Measurements from ENCODE around the gene THSD4. TPM values are rescaled to one million over a fixed set of nuclear protein-coding genes. Genes with fewer than 3 reads are reported as not detected.

Gene THSD4
- total and polyA plus RNA-seq, 2 of the 8 experiments (the other 6 are each of a cell fraction or from before 2014, with no cell fraction given): 2.5 to 6.2 TPM

DNA sequence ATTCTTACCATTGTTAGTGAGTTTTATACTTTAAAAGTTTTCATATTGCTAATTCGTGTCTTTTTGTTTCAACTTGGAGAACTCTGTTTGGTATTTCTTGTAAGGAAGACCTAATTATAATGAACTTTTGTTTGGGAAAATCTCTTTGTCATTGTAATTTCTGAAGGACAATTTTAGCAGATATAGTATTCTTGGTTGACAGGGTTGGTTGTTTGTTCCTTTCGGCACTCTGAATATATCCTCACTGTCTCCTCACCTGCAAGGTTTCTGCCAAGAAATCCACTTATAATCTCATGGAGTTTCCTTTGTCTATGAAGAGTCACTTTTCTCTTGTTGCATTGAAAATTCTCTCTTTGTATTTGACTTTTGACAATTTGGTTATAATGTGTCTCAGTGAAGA is 469.9 kb downstream of the THSD4 start (continued):
- TF ChIP-seq, protein P1, sequence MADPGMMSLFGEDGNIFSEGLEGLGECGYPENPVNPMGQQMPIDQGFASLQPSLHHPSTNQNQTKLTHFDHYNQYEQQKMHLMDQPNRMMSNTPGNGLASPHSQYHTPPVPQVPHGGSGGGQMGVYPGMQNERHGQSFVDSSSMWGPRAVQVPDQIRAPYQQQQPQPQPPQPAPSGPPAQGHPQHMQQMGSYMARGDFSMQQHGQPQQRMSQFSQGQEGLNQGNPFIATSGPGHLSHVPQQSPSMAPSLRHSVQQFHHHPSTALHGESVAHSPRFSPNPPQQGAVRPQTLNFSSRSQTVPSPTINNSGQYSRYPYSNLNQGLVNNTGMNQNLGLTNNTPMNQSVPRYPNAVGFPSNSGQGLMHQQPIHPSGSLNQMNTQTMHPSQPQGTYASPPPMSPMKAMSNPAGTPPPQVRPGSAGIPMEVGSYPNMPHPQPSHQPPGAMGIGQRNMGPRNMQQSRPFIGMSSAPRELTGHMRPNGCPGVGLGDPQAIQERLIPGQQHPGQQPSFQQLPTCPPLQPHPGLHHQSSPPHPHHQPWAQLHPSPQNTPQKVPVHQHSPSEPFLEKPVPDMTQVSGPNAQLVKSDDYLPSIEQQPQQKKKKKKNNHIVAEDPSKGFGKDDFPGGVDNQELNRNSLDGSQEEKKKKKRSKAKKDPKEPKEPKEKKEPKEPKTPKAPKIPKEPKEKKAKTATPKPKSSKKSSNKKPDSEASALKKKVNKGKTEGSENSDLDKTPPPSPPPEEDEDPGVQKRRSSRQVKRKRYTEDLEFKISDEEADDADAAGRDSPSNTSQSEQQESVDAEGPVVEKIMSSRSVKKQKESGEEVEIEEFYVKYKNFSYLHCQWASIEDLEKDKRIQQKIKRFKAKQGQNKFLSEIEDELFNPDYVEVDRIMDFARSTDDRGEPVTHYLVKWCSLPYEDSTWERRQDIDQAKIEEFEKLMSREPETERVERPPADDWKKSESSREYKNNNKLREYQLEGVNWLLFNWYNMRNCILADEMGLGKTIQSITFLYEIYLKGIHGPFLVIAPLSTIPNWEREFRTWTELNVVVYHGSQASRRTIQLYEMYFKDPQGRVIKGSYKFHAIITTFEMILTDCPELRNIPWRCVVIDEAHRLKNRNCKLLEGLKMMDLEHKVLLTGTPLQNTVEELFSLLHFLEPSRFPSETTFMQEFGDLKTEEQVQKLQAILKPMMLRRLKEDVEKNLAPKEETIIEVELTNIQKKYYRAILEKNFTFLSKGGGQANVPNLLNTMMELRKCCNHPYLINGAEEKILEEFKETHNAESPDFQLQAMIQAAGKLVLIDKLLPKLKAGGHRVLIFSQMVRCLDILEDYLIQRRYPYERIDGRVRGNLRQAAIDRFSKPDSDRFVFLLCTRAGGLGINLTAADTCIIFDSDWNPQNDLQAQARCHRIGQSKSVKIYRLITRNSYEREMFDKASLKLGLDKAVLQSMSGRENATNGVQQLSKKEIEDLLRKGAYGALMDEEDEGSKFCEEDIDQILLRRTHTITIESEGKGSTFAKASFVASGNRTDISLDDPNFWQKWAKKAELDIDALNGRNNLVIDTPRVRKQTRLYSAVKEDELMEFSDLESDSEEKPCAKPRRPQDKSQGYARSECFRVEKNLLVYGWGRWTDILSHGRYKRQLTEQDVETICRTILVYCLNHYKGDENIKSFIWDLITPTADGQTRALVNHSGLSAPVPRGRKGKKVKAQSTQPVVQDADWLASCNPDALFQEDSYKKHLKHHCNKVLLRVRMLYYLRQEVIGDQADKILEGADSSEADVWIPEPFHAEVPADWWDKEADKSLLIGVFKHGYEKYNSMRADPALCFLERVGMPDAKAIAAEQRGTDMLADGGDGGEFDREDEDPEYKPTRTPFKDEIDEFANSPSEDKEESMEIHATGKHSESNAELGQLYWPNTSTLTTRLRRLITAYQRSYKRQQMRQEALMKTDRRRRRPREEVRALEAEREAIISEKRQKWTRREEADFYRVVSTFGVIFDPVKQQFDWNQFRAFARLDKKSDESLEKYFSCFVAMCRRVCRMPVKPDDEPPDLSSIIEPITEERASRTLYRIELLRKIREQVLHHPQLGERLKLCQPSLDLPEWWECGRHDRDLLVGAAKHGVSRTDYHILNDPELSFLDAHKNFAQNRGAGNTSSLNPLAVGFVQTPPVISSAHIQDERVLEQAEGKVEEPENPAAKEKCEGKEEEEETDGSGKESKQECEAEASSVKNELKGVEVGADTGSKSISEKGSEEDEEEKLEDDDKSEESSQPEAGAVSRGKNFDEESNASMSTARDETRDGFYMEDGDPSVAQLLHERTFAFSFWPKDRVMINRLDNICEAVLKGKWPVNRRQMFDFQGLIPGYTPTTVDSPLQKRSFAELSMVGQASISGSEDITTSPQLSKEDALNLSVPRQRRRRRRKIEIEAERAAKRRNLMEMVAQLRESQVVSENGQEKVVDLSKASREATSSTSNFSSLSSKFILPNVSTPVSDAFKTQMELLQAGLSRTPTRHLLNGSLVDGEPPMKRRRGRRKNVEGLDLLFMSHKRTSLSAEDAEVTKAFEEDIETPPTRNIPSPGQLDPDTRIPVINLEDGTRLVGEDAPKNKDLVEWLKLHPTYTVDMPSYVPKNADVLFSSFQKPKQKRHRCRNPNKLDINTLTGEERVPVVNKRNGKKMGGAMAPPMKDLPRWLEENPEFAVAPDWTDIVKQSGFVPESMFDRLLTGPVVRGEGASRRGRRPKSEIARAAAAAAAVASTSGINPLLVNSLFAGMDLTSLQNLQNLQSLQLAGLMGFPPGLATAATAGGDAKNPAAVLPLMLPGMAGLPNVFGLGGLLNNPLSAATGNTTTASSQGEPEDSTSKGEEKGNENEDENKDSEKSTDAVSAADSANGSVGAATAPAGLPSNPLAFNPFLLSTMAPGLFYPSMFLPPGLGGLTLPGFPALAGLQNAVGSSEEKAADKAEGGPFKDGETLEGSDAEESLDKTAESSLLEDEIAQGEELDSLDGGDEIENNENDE (IDR thresholded peaks at IDR 0.05; ENCODE audit: insufficient replicate concordance, low read length): no peak
- TF ChIP-seq RNF2 (IDR thresholded peaks at IDR 0.05; ENCODE audit: borderline replicate concordance, low read depth, low read length, missing control alignments, poor library complexity, severe bottlenecking) (no peak), SAP30 (IDR thresholded peaks at IDR 0.05; ENCODE audit: insufficient read depth, insufficient replicate concordance, low read length) (no peak), FOSL1 (IDR thresholded peaks at IDR 0.05; ENCODE audit: insufficient read depth, low read depth, low read length) (no peak), KDM1A (IDR thresholded peaks at IDR 0.05; ENCODE audit: borderline replicate concordance, low read length) (no peak), TAF1 (IDR thresholded peaks at IDR 0.05; ENCODE audit: low read depth, low read length) (no peak), JUND (IDR thresholded peaks at IDR 0.05; ENCODE audit: low read length) (no peak), TEAD4 (IDR thresholded peaks at IDR 0.05; ENCODE audit: low read depth, low read length) (no peak), CTBP2 (IDR thresholded peaks at IDR 0.05; ENCODE audit: borderline replicate concordance, insufficient read depth, insufficient read length, low read length) (no peak), RFX5 (IDR thresholded peaks at IDR 0.05; ENCODE audit: borderline replicate concordance, low read depth, low read length) (no peak), KDM4A (IDR thresholded peaks at IDR 0.05; ENCODE audit: low read depth, low read length, severe bottlenecking) (no peak), POLR2A (IDR thresholded peaks at IDR 0.05; ENCODE audit: control extremely low read depth in 1 of 2, low read depth in 2 of 2, low read length in 2 of 2) (no peak)

Data from H1 (cell line).